Astrocyte (in vitro differentiated cells and primary cell): ENCODE measurements around the gene SURF6. TPM values are rescaled to one million over a fixed set of nuclear protein-coding genes. Genes with fewer than 3 reads are reported as not detected.
"Not testable (repeated sequence)": the region's sequence is repeated elsewhere in the genome, so short reads cannot be mapped to it uniquely, and the experiment has no call there.

Source experiments
- DNase-seq: peaks from one replicate; pipeline ENCODE4 v3.0.0-alpha.2; 2010; ENCODE audit warnings: low read depth
- FAIRE-seq: peaks from 2 replicates; lab custom pipeline; 2011; peaks lifted over from hg19 to GRCh38; lab: Jason Lieb, UNC
- H2AFZ ChIP-seq: 2 replicates; pipeline ENCODE4 v1.6.0; 2012; ENCODE audit warnings: low read depth, low read length, inconsistent platforms
- H3K27ac ChIP-seq: 2 replicates; pipeline ENCODE4 v1.5.1; 2011; ENCODE audit warnings: low read depth, low read length, inconsistent platforms
- H3K27me3 ChIP-seq: 2 replicates; pipeline ENCODE4 v1.6.0; 2011; ENCODE audit warnings: low read length, inconsistent platforms; ENCODE audit not compliant: insufficient read depth
- H3K36me3 ChIP-seq: 2 replicates; pipeline ENCODE4 v1.5.1; 2011; ENCODE audit warnings: low read length, inconsistent platforms; ENCODE audit not compliant: insufficient read depth
- H3K4me1 ChIP-seq: 2 replicates; pipeline ENCODE4 v1.5.1; 2011; ENCODE audit warnings: low read length, inconsistent platforms; ENCODE audit not compliant: insufficient read depth
- H3K4me2 ChIP-seq: 2 replicates; pipeline ENCODE4 v1.6.0; 2012; ENCODE audit warnings: low read length, inconsistent platforms
- H3K4me3 ChIP-seq: 2 replicates; pipeline ENCODE4 v1.5.1; 2011; ENCODE audit warnings: low read depth, mild to moderate bottlenecking, low read length, inconsistent platforms; ENCODE audit not compliant: insufficient read depth
- H3K79me2 ChIP-seq: 2 replicates; pipeline ENCODE4 v1.6.0; 2012; ENCODE audit warnings: mild to moderate bottlenecking, low read length, inconsistent platforms; ENCODE audit not compliant: insufficient read depth
- H3K9ac ChIP-seq: 2 replicates; pipeline ENCODE4 v1.6.0; 2012; ENCODE audit warnings: mild to moderate bottlenecking, low read length, inconsistent platforms
- H3K9me3 ChIP-seq: 2 replicates; pipeline ENCODE4 v1.5.1; 2012; ENCODE audit warnings: low read depth, mild to moderate bottlenecking, low read length, inconsistent platforms; ENCODE audit not compliant: insufficient read depth
- H4K20me1 ChIP-seq: 2 replicates; pipeline ENCODE4 v1.6.0; 2012; ENCODE audit warnings: low read length, inconsistent platforms; ENCODE audit not compliant: insufficient read depth
- H3K27ac Mint-ChIP-seq: one replicate; pipeline ENCODE4 v1.8.0; 2021; ENCODE audit warnings: mild to moderate bottlenecking, mixed read lengths; ENCODE audit not compliant: unreplicated experiment
- H3K27me3 Mint-ChIP-seq: one replicate; pipeline ENCODE4 v1.8.0; 2021; ENCODE audit warnings: low read depth, mixed read lengths; ENCODE audit not compliant: unreplicated experiment
- H3K36me3 Mint-ChIP-seq: one replicate; pipeline ENCODE4 v1.8.0; 2021; ENCODE audit warnings: low read depth, mixed read lengths; ENCODE audit not compliant: unreplicated experiment
- H3K4me1 Mint-ChIP-seq: one replicate; pipeline ENCODE4 v1.8.0; 2021; ENCODE audit warnings: low read depth, mixed read lengths; ENCODE audit not compliant: unreplicated experiment
- H3K4me3 Mint-ChIP-seq: one replicate; pipeline ENCODE4 v1.8.0; 2021; ENCODE audit warnings: mild to moderate bottlenecking, moderate library complexity, mixed read lengths; ENCODE audit not compliant: unreplicated experiment
- H3K9me3 Mint-ChIP-seq: one replicate; pipeline ENCODE4 v1.8.0; 2021; ENCODE audit warnings: mild to moderate bottlenecking, mixed read lengths; ENCODE audit not compliant: unreplicated experiment
- EZH2 ChIP-seq: IDR thresholded peaks from 2 replicates; pipeline ENCODE4 v1.6.1; 2012; ENCODE audit warnings: mild to moderate bottlenecking, low read length, inconsistent platforms; ENCODE audit not compliant: insufficient read depth
- total RNA-seq: library from RNA; stranded (reverse); gene quantifications from 2 replicates; pipeline ENCODE4 v1.2.1, GENCODE V29; 2021
- TF ChIP-seq, protein P1 (sequence below): IDR thresholded peaks from 2 replicates; pipeline ENCODE4 v1.5.1; 2011; ENCODE audit warnings: low read depth, mild to moderate bottlenecking, inconsistent platforms, low read length, moderate library complexity; ENCODE audit not compliant: insufficient read depth

The SURF6 gene
- total RNA-seq, 1 donor from 2014 or later: 25.1 TPM

DNA sequence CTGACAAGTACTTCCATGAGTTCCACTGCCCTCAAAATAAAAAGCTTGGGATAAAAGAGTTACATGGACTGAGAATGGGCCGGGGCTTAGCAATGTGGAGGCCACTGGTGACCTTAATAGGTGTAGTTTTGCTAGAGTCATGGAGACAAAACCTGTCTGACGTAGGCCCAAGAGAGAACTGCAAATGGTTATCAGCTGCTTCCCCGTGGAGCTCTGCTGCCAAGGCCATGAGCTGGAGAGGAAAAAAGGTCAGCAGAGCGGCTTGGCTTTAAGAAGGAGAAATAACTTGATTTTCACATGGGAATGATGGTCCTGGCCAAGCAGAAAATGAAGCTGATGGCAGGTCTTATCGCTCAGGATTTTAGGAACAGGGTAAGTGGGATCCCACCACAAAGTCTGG, 3.7 kb upstream of the SURF6 start:
- H3K4me1 ChIP-seq: peaks cover 7% of the 10 kb centered on the region
- peaks cover 1% of the 10 kb centered on the region for H4K20me1 ChIP-seq
- no peaks in the 10 kb centered on the region for H3K9me3 ChIP-seq
- H3K4me2 ChIP-seq: no peak overlapping the region
- H3K36me3 Mint-ChIP-seq: peaks cover 15% of the 10 kb centered on the region
- TF ChIP-seq, protein P1, sequence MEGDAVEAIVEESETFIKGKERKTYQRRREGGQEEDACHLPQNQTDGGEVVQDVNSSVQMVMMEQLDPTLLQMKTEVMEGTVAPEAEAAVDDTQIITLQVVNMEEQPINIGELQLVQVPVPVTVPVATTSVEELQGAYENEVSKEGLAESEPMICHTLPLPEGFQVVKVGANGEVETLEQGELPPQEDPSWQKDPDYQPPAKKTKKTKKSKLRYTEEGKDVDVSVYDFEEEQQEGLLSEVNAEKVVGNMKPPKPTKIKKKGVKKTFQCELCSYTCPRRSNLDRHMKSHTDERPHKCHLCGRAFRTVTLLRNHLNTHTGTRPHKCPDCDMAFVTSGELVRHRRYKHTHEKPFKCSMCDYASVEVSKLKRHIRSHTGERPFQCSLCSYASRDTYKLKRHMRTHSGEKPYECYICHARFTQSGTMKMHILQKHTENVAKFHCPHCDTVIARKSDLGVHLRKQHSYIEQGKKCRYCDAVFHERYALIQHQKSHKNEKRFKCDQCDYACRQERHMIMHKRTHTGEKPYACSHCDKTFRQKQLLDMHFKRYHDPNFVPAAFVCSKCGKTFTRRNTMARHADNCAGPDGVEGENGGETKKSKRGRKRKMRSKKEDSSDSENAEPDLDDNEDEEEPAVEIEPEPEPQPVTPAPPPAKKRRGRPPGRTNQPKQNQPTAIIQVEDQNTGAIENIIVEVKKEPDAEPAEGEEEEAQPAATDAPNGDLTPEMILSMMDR: no peak
- no peak for TF ChIP-seq EZH2
- DNase-seq: no peak
- no peaks in the 10 kb centered on the region for H3K27me3 Mint-ChIP-seq
- H3K27ac Mint-ChIP-seq: no peak overlapping the region
- H3K36me3 ChIP-seq: peaks cover 19% of the 10 kb centered on the region
- no peak overlapping the region for H3K4me3 ChIP-seq
- H2AFZ ChIP-seq: no peak overlapping the region
- no peak overlapping the region for H3K27ac ChIP-seq
- H3K79me2 ChIP-seq: peaks cover 16% of the 10 kb centered on the region
- no peaks in the 10 kb centered on the region for H3K9me3 Mint-ChIP-seq
- no peaks in the 10 kb centered on the region for H3K27me3 ChIP-seq
- no peak for FAIRE-seq
- H3K4me1 Mint-ChIP-seq: peaks cover 5% of the 10 kb centered on the region
- no peak overlapping the region for H3K4me3 Mint-ChIP-seq
- no peak overlapping the region for H3K9ac ChIP-seq

DNA sequence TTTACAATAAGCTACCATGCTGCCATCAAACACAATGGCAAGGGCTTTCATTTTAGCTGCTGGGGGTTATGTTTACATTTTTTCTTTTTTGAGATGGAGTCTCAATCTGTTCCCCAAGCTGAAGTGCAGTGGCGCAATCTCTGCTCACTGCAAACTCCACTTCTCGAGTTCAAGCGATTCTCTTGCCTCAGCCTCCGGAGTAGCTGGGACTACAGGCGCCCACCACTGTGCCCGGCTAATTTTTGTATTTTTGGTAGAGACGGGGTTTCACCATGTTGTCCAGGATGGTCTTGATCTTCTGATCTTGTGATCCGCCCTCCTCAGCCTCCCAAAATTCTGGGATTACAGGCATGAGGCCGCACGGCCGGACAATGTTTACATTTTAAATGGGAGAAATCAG, 1.1 kb downstream of the SURF6 start:
- not testable (repeated sequence) for H3K9me3 Mint-ChIP-seq, H3K27me3 Mint-ChIP-seq, FAIRE-seq, DNase-seq, H3K27ac ChIP-seq, H3K9me3 ChIP-seq, H3K27me3 ChIP-seq, H2AFZ ChIP-seq, H3K4me1 ChIP-seq
- Histone ChIP-seq H3K4me3 (peak overlapping the region; percentile 92), H3K9ac (peak overlapping the region; percentile 84), H3K36me3 (peaks cover 29% of the 10 kb centered on the region), H4K20me1 (peaks cover 37% of the 10 kb centered on the region), H3K4me2 (peak overlapping the region; percentile 99), H3K79me2 (peaks cover 36% of the 10 kb centered on the region)
- H3K4me3 Mint-ChIP-seq: peak overlapping the region; percentile 99
- peaks cover 14% of the 10 kb centered on the region for H3K4me1 Mint-ChIP-seq
- H3K27ac Mint-ChIP-seq: peak overlapping the region; percentile 89
- H3K36me3 Mint-ChIP-seq: peaks cover 19% of the 10 kb centered on the region

DNA sequence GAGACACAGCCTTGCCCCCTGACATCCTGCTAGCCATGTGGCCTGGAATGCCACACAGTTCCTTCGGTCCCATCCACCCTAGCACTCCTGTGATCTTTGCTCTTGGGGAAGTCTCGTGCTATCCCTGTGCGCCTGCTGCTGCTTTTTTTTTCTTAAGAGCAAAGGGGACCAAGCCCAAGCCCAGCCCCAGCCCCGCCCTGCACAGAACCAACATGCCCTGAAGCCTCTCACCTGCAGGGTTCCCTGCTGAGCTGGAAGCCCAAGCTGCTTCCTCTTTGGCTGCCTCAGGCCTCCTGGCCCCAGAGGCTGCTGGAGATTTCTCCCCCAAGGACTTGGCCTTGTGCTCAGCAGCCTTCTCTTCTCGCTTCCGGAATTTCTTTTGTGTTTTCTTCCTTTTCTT, 1.8 kb downstream of the SURF6 start:
- H3K36me3 ChIP-seq: peaks cover 24% of the 10 kb centered on the region
- H4K20me1 ChIP-seq: peaks cover 40% of the 10 kb centered on the region
- Mint-ChIP-seq H3K27ac (peak overlapping the region; percentile 14), H3K4me3 (peak overlapping the region; percentile 99), H3K27me3 (no peaks in the 10 kb centered on the region), H3K9me3 (no peaks in the 10 kb centered on the region), H3K4me1 (peaks cover 14% of the 10 kb centered on the region), H3K36me3 (peaks cover 16% of the 10 kb centered on the region)
- no peak overlapping the region for H2AFZ ChIP-seq
- FAIRE-seq: no peak
- no peak overlapping the region for H3K4me3 ChIP-seq
- no peaks in the 10 kb centered on the region for H3K9me3 ChIP-seq
- no peak for TF ChIP-seq EZH2
- TF ChIP-seq, protein P1: no peak
- H3K4me1 ChIP-seq: peaks cover 7% of the 10 kb centered on the region
- DNase-seq: no peak
- no peak overlapping the region for H3K9ac ChIP-seq
- H3K4me2 ChIP-seq: no peak overlapping the region
- H3K27me3 ChIP-seq: no peaks in the 10 kb centered on the region
- H3K27ac ChIP-seq: no peak overlapping the region
- peaks cover 36% of the 10 kb centered on the region for H3K79me2 ChIP-seq
